Measurements from ENCODE around the gene SLC12A7. TPM values are rescaled to one million over a fixed set of nuclear protein-coding genes. Genes with fewer than 3 reads are reported as not detected.
A peak's percentile ranks its signal among the peaks of the same experiment; 100 is the strongest.

SLC12A7 gene
- total and polyA plus RNA-seq, 2 of the 13 experiments (the other 11 are each of a cell fraction or from before 2014, with no cell fraction given): 14.0 to 18.5 TPM

DNA sequence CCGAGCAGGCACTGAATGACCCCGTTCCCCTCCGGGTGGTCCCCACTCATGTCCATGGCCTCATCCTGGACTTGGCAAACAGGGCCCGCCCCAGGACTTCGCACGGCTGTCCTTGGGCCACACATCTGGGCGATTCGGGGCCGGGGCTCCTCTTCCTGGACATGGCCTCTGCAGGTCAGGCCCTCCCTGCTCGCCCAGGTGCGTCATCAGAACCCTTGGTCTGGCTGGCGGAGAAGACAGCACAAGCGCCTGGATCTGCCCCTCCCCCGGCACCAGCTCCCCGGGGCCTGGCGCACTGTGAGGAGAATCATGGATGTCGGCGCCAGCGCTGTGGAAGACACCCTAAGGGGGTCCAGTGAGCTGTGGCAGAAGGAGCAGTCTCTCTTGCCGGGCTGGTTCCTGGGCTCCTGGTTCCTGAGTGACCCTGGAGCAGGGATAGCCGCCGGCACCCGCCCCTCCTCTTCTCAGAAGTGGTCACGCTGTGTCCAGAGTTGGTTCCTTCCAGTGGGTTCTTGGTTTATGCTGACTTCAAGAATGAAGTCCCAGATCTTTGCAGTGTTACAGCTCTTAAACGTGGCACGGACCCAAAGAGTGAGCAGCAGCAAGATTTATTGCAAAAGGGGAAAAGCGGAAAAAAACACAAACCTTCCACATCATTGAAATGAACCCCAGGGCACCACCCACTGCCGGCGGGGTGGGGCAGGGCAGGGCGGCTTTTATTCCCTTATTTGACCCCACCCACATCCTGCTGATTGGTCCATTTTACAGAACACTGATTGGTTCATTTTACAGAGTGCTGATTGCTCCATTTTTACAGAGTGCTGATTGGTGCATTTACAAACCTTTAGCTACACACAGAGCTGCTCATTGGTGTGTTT is 25.9 kb upstream of the SLC12A7 start (continued):
- peak; percentile 87 for TF ChIP-seq NFYC (CRISPR knock-in tag; IDR thresholded peaks at IDR 0.05)

- in situ Hi-C loops (cut with HindIII; ENCODE audit: extremely low pct_ligation_motif_present, low pct_unique_long_range_greater_than_20kb): no loop called here
- ATAC-seq (no peak), DNase-seq (ENCODE audit: low spot score) (no peak), FAIRE-seq (no peak)
- intact Hi-C loops (cut with micrococcal nuclease; ENCODE audit: unreplicated experiment): no loop called here
- H3K4me3 ChIP-seq (replicated peaks in 1 of 3; ENCODE audit: insufficient read depth in 1 of 3, low read depth in 2 of 3, low read length in 3 of 3): peak overlapping the region in 1 of 3 experiments; percentile 54; a peak in 1 of 6 replicates
- CTCF ChIA-PET (ENCODE audit: low intra/inter-chr PET ratio, low total read pairs): no interaction called here
- WGBS (ENCODE audit: low lambda C conversion rate): 87% methylated on average over 7 of the region's 8 CpGs
- H3K9me3 ChIP-seq (ENCODE audit: low read length): no peaks in the 10 kb centered on the region
- H3K9ac ChIP-seq (ENCODE audit: insufficient read depth, low read depth, low read length): peak overlapping the region; percentile 28; the same call in 1 of the 2 replicates
- no peak overlapping the region for H2AFZ ChIP-seq (ENCODE audit: low read length)
- no TSS peak for BruUV-seq (replicated peaks)
- H3K27ac ChIP-seq (ENCODE audit: extremely low read length, insufficient read depth, low read length): no peak overlapping the region
- no peaks in the 10 kb centered on the region for H4K20me1 ChIP-seq (ENCODE audit: insufficient read depth, low read length)
- no peaks in the 10 kb centered on the region for H3K79me2 ChIP-seq (ENCODE audit: insufficient read depth, low read length)
- POLR2A ChIA-PET: interaction anchor here (2.5 to 7.8 kb wide), 2 partner anchors 18 to 29 kb away, joined by 15 to 200 read pairs; no protein-coding TSS in a partner anchor
- H3K27me3 ChIP-seq (ENCODE audit: control insufficient read depth in 1 of 2, insufficient read depth in 2 of 2, low read length in 2 of 2): peaks cover 1 to 37% of the 10 kb centered on the region in 2 experiments; a peak in 3 of 5 replicates
- peaks cover 85% of the 10 kb centered on the region for H3K4me1 ChIP-seq (ENCODE audit: insufficient read depth, low read length)
- peak overlapping the region; percentile 36; the same call in 1 of the 2 replicates for H3K4me2 ChIP-seq (ENCODE audit: low read depth, low read length)
- no peaks in the 10 kb centered on the region for H3K36me3 ChIP-seq (replicated peaks in 1 of 2; ENCODE audit: control insufficient read depth in 1 of 2, insufficient read depth in 2 of 2, low read length in 2 of 2)
- TF ChIP-seq ZNF101 (CRISPR knock-in tag; IDR thresholded peaks at IDR 0.05; ENCODE audit: borderline replicate concordance, low read depth) (no peak), RBFOX2 (IDR thresholded peaks at IDR 0.05; ENCODE audit: low read depth, low read length) (no peak), MAFG (CRISPR knock-in tag; IDR thresholded peaks at IDR 0.05) (no peak), ZNF891 (CRISPR knock-in tag; IDR thresholded peaks at IDR 0.05) (no peak), ELF1 (CRISPR knock-in tag; IDR thresholded peaks at IDR 0.05) (no peak), SKIL (CRISPR knock-in tag; IDR thresholded peaks at IDR 0.05; ENCODE audit: borderline replicate concordance) (0 out of 2 replicates have a peak, but pooled peaks have one; percentile 4), RNF219 (CRISPR knock-in tag; IDR thresholded peaks at IDR 0.05) (no peak), ZNF251 (CRISPR knock-in tag; IDR thresholded peaks at IDR 0.05) (peak; percentile 44; the same call in 1 of the 2 replicates), ZNF451 (CRISPR knock-in tag; IDR thresholded peaks at IDR 0.05) (no peak), ZNF780A (CRISPR knock-in tag; IDR thresholded peaks at IDR 0.05) (no peak), ZNF577 (CRISPR knock-in tag; IDR thresholded peaks at IDR 0.05; ENCODE audit: borderline replicate concordance, low read depth) (no peak), DNMT1 (CRISPR knock-in tag; IDR thresholded peaks at IDR 0.05) (0 out of 2 replicates have a peak, but pooled peaks have one; percentile 6), SNAI1 (CRISPR knock-in tag; IDR thresholded peaks at IDR 0.05; ENCODE audit: borderline replicate concordance) (no peak), FOSL2 (CRISPR knock-in tag; IDR thresholded peaks at IDR 0.05) (no peak), PAX8 (CRISPR knock-in tag; IDR thresholded peaks at IDR 0.05; ENCODE audit: borderline replicate concordance) (no peak)
- TF ChIP-seq, protein P1, sequence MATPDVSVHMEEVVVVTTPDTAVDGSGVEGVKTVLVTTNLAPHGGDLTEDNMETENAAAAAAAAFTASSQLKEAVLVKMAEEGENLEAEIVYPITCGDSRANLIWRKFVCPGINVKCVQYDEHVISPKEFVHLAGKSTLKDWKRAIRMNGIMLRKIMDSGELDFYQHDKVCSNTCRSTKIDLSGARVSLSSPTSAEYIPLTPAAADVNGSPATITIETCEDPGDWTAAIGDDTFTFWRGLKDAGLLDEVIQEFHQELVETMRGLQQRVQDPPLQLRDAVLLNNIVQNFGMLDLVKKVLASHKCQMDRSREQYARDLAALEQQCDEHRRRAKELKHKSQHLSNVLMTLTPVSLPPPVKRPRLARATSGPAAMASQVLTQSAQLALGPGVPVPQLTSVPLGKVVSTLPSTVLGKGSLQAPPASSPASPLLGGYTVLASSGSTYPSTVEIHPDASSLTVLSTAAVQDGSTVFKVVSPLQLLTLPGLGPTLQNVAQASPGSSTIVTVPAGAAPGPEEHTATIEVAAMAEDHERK (CRISPR knock-in tag; IDR thresholded peaks at IDR 0.05; ENCODE audit: low read depth): no peak
Measured at GRCh38 chr5:1136814-1137213, 25.0 kb upstream of the SLC12A7 start.
